Colon (tissue), 2 donors: ENCODE data around the gene TLL2.
"Not testable (repeated sequence)": the region's sequence is repeated elsewhere in the genome, so short reads cannot be mapped to it uniquely, and the experiment has no call there.

Experiments used
- FAIRE-seq: peaks from 2 replicates; lab custom pipeline; 2012; peaks lifted over from hg19 to GRCh38; lab: Jason Lieb, UNC
- donor health status: control.
- donor health status: control.

The TLL2 gene

GRCh38 chr10:96513698-96514561 is at the start of gene TLL2:
TSS of gene TLL2 (minus strand) at chr10:96513926. CDS start at chr10:96513685, 241 bp downstream.
- FAIRE-seq, result no peak

GRCh38 chr10:96560966-96561887 is 47.5 kb upstream of the TLL2 start:
- peak; percentile 36 for FAIRE-seq

- FAIRE-seq, result no peak
Measured at GRCh38 chr10:96560489-96560888, 46.8 kb upstream of the TLL2 start.

GRCh38 chr10:96556003-96556402 is 42.3 kb upstream of the TLL2 start:
- peak; percentile 71 for FAIRE-seq

GRCh38 chr10:96555330-96555729 is 41.6 kb upstream of the TLL2 start:
- no peak for FAIRE-seq

GRCh38 chr10:96548589-96548988 is 34.9 kb upstream of the TLL2 start:
- no peak for FAIRE-seq

- not testable (repeated sequence) for FAIRE-seq
Measured at GRCh38 chr10:96545558-96545957, 31.8 kb upstream of the TLL2 start.

- FAIRE-seq, result no peak
Measured at GRCh38 chr10:96541921-96542320, 28.2 kb upstream of the TLL2 start.

GRCh38 chr10:96540240-96540639 is 26.5 kb upstream of the TLL2 start:
- no peak for FAIRE-seq

- no peak for FAIRE-seq
Measured at GRCh38 chr10:96538683-96539082, 25.0 kb upstream of the TLL2 start.

GRCh38 chr10:96536129-96536528 is 22.4 kb upstream of the TLL2 start:
- FAIRE-seq, result peak; percentile 75

- FAIRE-seq, result no peak
Measured at GRCh38 chr10:96532523-96532922, 18.8 kb upstream of the TLL2 start.

GRCh38 chr10:96529634-96530279 is 16.0 kb upstream of the TLL2 start:
- no peak for FAIRE-seq

- FAIRE-seq, result no peak
Measured at GRCh38 chr10:96524741-96525140, 11.0 kb upstream of the TLL2 start.

GRCh38 chr10:96517284-96517683 is 3.6 kb upstream of the TLL2 start:
- FAIRE-seq, result no peak

GRCh38 chr10:96516337-96516736 is 2.6 kb upstream of the TLL2 start:
- no peak for FAIRE-seq

- FAIRE-seq, result no peak
Measured at GRCh38 chr10:96513305-96513697, 425 bp downstream of the TLL2 start.

- no peak for FAIRE-seq
Measured at GRCh38 chr10:96512524-96513304, 1.0 kb downstream of the TLL2 start.

GRCh38 chr10:96511044-96511945 is 2.4 kb downstream of the TLL2 start:
- FAIRE-seq, result no peak

- FAIRE-seq, result no peak
Measured at GRCh38 chr10:96509017-96509641, 4.6 kb downstream of the TLL2 start.
